HG03342 (cell line): ENCODE results near the gene NXPH1.

ENCODE experiments used
- ATAC-seq: cut with Tn5 transposase; IDR thresholded peaks from one replicate; pipeline ENCODE4 v1.9.1; 2021; ENCODE audit warnings: mild to moderate bottlenecking, moderate library complexity; ENCODE audit not compliant: unreplicated experiment

NXPH1 gene

GRCh38 chr7:8585591-8585990 lies 152.2 kb downstream of the NXPH1 start:
- ATAC-seq, result no peak

GRCh38 chr7:8590225-8590624 lies 156.8 kb downstream of the NXPH1 start:
- ATAC-seq, result no peak

- no peak for ATAC-seq
Observed at GRCh38 chr7:8590791-8591190, 157.4 kb downstream of the NXPH1 start.

- no peak for ATAC-seq
Observed at GRCh38 chr7:8591289-8591688, 157.9 kb downstream of the NXPH1 start.

GRCh38 chr7:8592167-8592566 lies 158.8 kb downstream of the NXPH1 start:
- ATAC-seq, result no peak

GRCh38 chr7:8594115-8594514 lies 160.7 kb downstream of the NXPH1 start:
- ATAC-seq, result no peak

GRCh38 chr7:8597565-8597964 lies 164.2 kb downstream of the NXPH1 start:
- no peak for ATAC-seq

GRCh38 chr7:8601121-8601520 lies 167.7 kb downstream of the NXPH1 start:
- ATAC-seq, result no peak

- no peak for ATAC-seq
Observed at GRCh38 chr7:8605221-8605620, 171.8 kb downstream of the NXPH1 start.

- no peak for ATAC-seq
Observed at GRCh38 chr7:8612584-8612983, 179.2 kb downstream of the NXPH1 start.

GRCh38 chr7:8613191-8613590 lies 179.8 kb downstream of the NXPH1 start:
- no peak for ATAC-seq

GRCh38 chr7:8615019-8615418 lies 181.6 kb downstream of the NXPH1 start:
- ATAC-seq, result no peak

GRCh38 chr7:8618441-8619070 lies 185.1 kb downstream of the NXPH1 start:
- no peak for ATAC-seq

- ATAC-seq, result no peak
Observed at GRCh38 chr7:8620169-8620568, 186.8 kb downstream of the NXPH1 start.

- no peak for ATAC-seq
Observed at GRCh38 chr7:8625612-8626011, 192.2 kb downstream of the NXPH1 start.

GRCh38 chr7:8627325-8627724 lies 193.9 kb downstream of the NXPH1 start:
- ATAC-seq, result no peak

GRCh38 chr7:8628656-8629055 lies 195.2 kb downstream of the NXPH1 start:
- ATAC-seq, result no peak

GRCh38 chr7:8629504-8629903 lies 196.1 kb downstream of the NXPH1 start:
- no peak for ATAC-seq

GRCh38 chr7:8637322-8637721 lies 203.9 kb downstream of the NXPH1 start:
- ATAC-seq, result no peak

- no peak for ATAC-seq
Observed at GRCh38 chr7:8638076-8638475, 204.7 kb downstream of the NXPH1 start.

- ATAC-seq, result no peak
Observed at GRCh38 chr7:8639668-8640067, 206.3 kb downstream of the NXPH1 start.

GRCh38 chr7:8640671-8641070 lies 207.3 kb downstream of the NXPH1 start:
- ATAC-seq, result no peak
